ENCODE measurements around the gene GPI. TPM values are rescaled to one million over a fixed set of nuclear protein-coding genes. Genes with fewer than 3 reads are reported as not detected.

The GPI gene
- 590 and 952 TPM in 2 replicates for total RNA-seq (2011; cell fraction: chromatin; rRNA removed; ENCODE audit: low replicate concordance)
- 406 and 452 TPM in 2 replicates for total RNA-seq (2011; cell fraction: nucleolus; rRNA removed)
- total RNA-seq (2011; cell fraction: nucleoplasm; rRNA removed) = 536 and 580 TPM in 2 replicates
- total RNA-seq (2014; rRNA removed) (140 and 173 TPM in 2 replicates), total RNA-seq (2014; rRNA removed; fragmentation: Illumina TruSeq; extraction: Trizol) (95.8 and 118 TPM in 2 replicates), total RNA-seq (2015; rRNA removed; fragmentation: Illumina TruSeq; extraction: Trizol) (122 and 132 TPM in 2 replicates), total RNA-seq (2021) (349 and 358 TPM in 2 replicates), polyA plus RNA-seq (2011; rRNA removed) (94.1 and 259 TPM in 2 replicates), polyA plus RNA-seq (2014; fragmentation: Illumina TruSeq; extraction: Trizol) (306 and 322 TPM in 2 replicates), polyA plus RNA-seq (2014; fragmentation: Nextera tagmentation; extraction: Ambion mirVana) (100 to 1,000 TPM in 1 of 2 experiments, 10 to 100 TPM in 1; 88.3 to 168 TPM), polyA plus RNA-seq (2014; rRNA removed) (114 and 116 TPM in 2 replicates), polyA minus RNA-seq (2011; rRNA and poly(A)+ RNA removed) (222 and 306 TPM in 2 replicates), Bru-seq, nascent RNA (percentile 85 among the genes with signal in this experiment), BruChase-seq, experiment 1, labeled RNA remaining after a 2-hour chase (percentile 84 among the genes with signal in this experiment), BruChase-seq, experiment 2, labeled RNA remaining after a 6-hour chase (percentile 90 among the genes with signal in this experiment)
- 182 and 184 TPM in 2 replicates for polyA plus RNA-seq (2011; cell fraction: cytosol; rRNA removed)
- polyA plus RNA-seq (2011; cell fraction: nucleus; rRNA removed) = 344 and 354 TPM in 2 replicates
- 353 and 375 TPM in 2 replicates for polyA plus RNA-seq (2012)
- polyA minus RNA-seq (2011; cell fraction: cytosol; rRNA and poly(A)+ RNA removed) = 368 and 561 TPM in 2 replicates
- polyA minus RNA-seq (2011; cell fraction: nucleus; rRNA and poly(A)+ RNA removed) = 118 and 188 TPM in 2 replicates
- long read RNA-seq, experiment 1, full-length matches to known transcripts = 365 of 671 reads
- long read RNA-seq, experiment 1, partial matches to known transcripts = 273 of 671 reads
- long read RNA-seq, experiment 1, other reads (novel, unspliced or antisense) = 33 of 671 reads
- long read RNA-seq, experiment 2, full-length matches to known transcripts = 281 of 464 reads
- long read RNA-seq, experiment 2, partial matches to known transcripts = 85 of 464 reads
- long read RNA-seq, experiment 2, other reads (novel, unspliced or antisense) = 98 of 464 reads
- long read RNA-seq, experiment 3, full-length matches to known transcripts = 397 of 453 reads
- long read RNA-seq, experiment 3, partial matches to known transcripts = 23 of 453 reads
- long read RNA-seq, experiment 3, other reads (novel, unspliced or antisense) = 33 of 453 reads

DNA sequence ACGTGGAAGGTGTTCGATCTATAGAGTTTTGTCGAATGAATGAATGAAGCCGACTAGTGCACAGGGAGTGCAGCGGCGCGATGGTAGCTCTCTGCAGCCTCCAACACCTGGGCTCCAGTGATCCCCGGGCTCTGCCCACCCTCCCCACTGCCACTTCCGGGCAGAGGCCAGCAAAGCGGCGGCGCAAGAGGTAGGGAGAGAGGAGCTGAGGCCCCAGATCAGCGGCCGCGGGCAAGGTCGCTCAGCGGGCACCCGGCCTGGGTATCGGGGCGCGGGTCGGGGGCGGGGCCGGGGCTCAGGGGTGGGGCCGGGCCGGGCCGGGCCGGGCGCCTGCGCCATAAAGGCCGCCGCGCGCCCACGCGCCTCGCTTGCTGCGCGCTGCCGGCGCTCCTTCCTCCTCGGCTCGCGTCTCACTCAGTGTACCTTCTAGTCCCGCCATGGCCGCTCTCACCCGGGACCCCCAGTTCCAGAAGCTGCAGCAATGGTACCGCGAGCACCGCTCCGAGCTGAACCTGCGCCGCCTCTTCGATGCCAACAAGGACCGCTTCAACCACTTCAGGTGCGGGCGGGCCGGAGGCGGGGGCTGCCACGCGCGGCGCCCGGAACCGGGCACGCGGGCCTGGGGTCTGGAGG, at the start of gene GPI:
Gene GPI, plus strand, starts transcription at position 367 of the 633 bp plus-strand sequence. Its CDS starts 71 bp downstream, at position 438.
- H3K27me3 ChIP-seq (ENCODE audit: control insufficient read depth in 2 of 2, insufficient read depth in 2 of 2, low read length in 2 of 2) = no peaks in the 10 kb centered on the region
- H3K4me2 ChIP-seq (ENCODE audit: insufficient read depth, low read length) = peak within 1 kb of the TSS; percentile 93
- BruUV-seq (replicated peaks) = no TSS peak
- DNase-seq (ENCODE audit: extremely low read depth in 1 of 4, low spot score in 3 of 4) (peak; percentile 78 to 82 (median 81)), FAIRE-seq (no peak), ATAC-seq (peak; percentile 90)
- peak within 1 kb of the TSS; percentile 85 for H3K27ac ChIP-seq (ENCODE audit: extremely low read depth, low read depth, low read length)
- H3K4me1 ChIP-seq (replicated peaks in 1 of 2; ENCODE audit: control insufficient read depth in 2 of 2, insufficient read depth in 2 of 2, low read length in 2 of 2) = peaks cover 51 to 59% of the 10 kb centered on the region in 2 experiments
- POLR2A ChIA-PET = interaction anchor here (0.8 kb wide), 1 partner anchor 33 kb away, joined by 4 read pairs; no protein-coding TSS in a partner anchor
- peak within 1 kb of the TSS; percentile 86 to 95 for H3K9ac ChIP-seq (ENCODE audit: insufficient read depth in 1 of 2, low read depth in 2 of 2, low read length in 2 of 2)
- in situ Hi-C loops (cut with MboI) = no loop called here
- H4K20me1 ChIP-seq (replicated peaks; ENCODE audit: control insufficient read depth, insufficient read depth, low read length) = peaks cover 22% of the 10 kb centered on the region
- H3K4me3 ChIP-seq = peak within 1 kb of the TSS; percentile 97
- peaks cover 11% of the 10 kb centered on the region for H3K9me1 ChIP-seq (ENCODE audit: control insufficient read depth, insufficient read depth, low read length)
- 3% methylated on average over 35 of the region's 67 CpGs for WGBS (ENCODE audit: insufficient coverage, low coverage, missing lambda C conversion rate)
- peaks cover 41% of the 10 kb centered on the region for H3K36me3 ChIP-seq (ENCODE audit: control insufficient read depth, insufficient read depth, low read length)
- peak within 1 kb of the TSS; percentile 95 for H2AFZ ChIP-seq (ENCODE audit: low read depth, low read length)
- intact Hi-C loops (cut with micrococcal nuclease) = no loop called here
- peaks cover 52% of the 10 kb centered on the region for H3K79me2 ChIP-seq (ENCODE audit: control insufficient read depth, insufficient read depth, low read length)
- CTCF ChIA-PET (ENCODE audit: low intra/inter-chr PET ratio) = no interaction called here
- H3K9me3 ChIP-seq (replicated peaks; ENCODE audit: control insufficient read depth, insufficient read depth, low read depth, low read length) = no peaks in the 10 kb centered on the region
- no peak for TF ChIP-seq HDAC2 (IDR thresholded peaks at IDR 0.05)
- no peak for TF ChIP-seq ZFP1 (CRISPR knock-in tag; IDR thresholded peaks at IDR 0.05)
- peak; percentile 64; the same call in 1 of the 2 replicates for TF ChIP-seq POLR2AphosphoS5 (IDR thresholded peaks at IDR 0.05; ENCODE audit: control insufficient read depth, insufficient read depth, low read depth, low read length)
- no peak for TF ChIP-seq FOXM1 (IDR thresholded peaks at IDR 0.05; ENCODE audit: low read depth)
- no peak for TF ChIP-seq FOXM1 (CRISPR knock-in tag; IDR thresholded peaks at IDR 0.05; ENCODE audit: low read depth)
- TF ChIP-seq MEIS2 (IDR thresholded peaks at IDR 0.05; ENCODE audit: partially characterized antibody) = no peak
- no peak for TF ChIP-seq WHSC1 (IDR thresholded peaks at IDR 0.05; ENCODE audit: low read length)
- TF ChIP-seq ATF7 (IDR thresholded peaks at IDR 0.05) = no peak
- no peak for TF ChIP-seq DPF2 (IDR thresholded peaks at IDR 0.05)
- no peak for TF ChIP-seq ZC3H11A (IDR thresholded peaks at IDR 0.05; ENCODE audit: low read depth, low read length)
- TF ChIP-seq NRF1 (conservative IDR thresholded peaks at IDR 0.05 in 1 of 2, IDR thresholded peaks at IDR 0.05 in 1 of 2) = peak; percentile 68 to 72; a peak in 3 of 4 replicates
- no peak for TF ChIP-seq CHD4 (IDR thresholded peaks at IDR 0.05; ENCODE audit: insufficient read depth, insufficient replicate concordance, low read depth, low read length, poor library complexity, severe bottlenecking)
- TF ChIP-seq HDAC1 (IDR thresholded peaks at IDR 0.05) = 0 out of 4 replicates have a peak, but pooled peaks of 1 of the 2 experiments have one; percentile 6
- TF ChIP-seq ZNF280B (CRISPR knock-in tag; IDR thresholded peaks at IDR 0.05) = no peak
- no peak for TF ChIP-seq JUNB (CRISPR knock-in tag; conservative IDR thresholded peaks at IDR 0.05)
- peak; percentile 28 for TF ChIP-seq POLR2B (IDR thresholded peaks at IDR 0.05; ENCODE audit: low read depth, partially characterized antibody)
- peak; percentile 89 for TF ChIP-seq POLR2G (IDR thresholded peaks at IDR 0.05; ENCODE audit: low read depth, low read length)

Data from K562 (cell line).